Measurements from ENCODE around the gene SLC13A1. TPM values are rescaled to one million over a fixed set of nuclear protein-coding genes. Genes with fewer than 3 reads are reported as not detected.
"Not testable (repeated sequence)": the region's sequence is repeated elsewhere in the genome, so short reads cannot be mapped to it uniquely, and the experiment has no call there.

The SLC13A1 gene
- total and polyA plus RNA-seq, 8 donors: 0.18 TPM; not detected in 7

GRCh38 chr7:123096434-123096833 is 103.3 kb downstream of the SLC13A1 start:
- H3K27me3 ChIP-seq: no peaks in the 10 kb centered on the region
- H3K9me3 ChIP-seq: no peaks in the 10 kb centered on the region
- H3K4me1 ChIP-seq: no peaks in the 10 kb centered on the region
- WGBS, 5 donors: 72 to 86% (median 78%) methylated on average over 1 of the region's 1 CpG
- intact Hi-C loops (cut with DNase I; ENCODE audit: low total_unique reads): no loop called here
- TF ChIP-seq CTCF (IDR thresholded peaks at IDR 0.05) (no peak), POLR2A (IDR thresholded peaks at IDR 0.05) (no peak), POLR2AphosphoS5 (IDR thresholded peaks at IDR 0.05) (no peak)
- H3K4me3 ChIP-seq: no peak overlapping the region
- no peak overlapping the region for H3K27ac ChIP-seq
- H3K36me3 ChIP-seq: no peaks in the 10 kb centered on the region
- DNase-seq: no peak

- WGBS, 5 donors: 56 to 92% (median 87%) methylated on average over 2 of the region's 2 CpGs
- Histone ChIP-seq H3K36me3 (no peaks in the 10 kb centered on the region), H3K27ac (no peak overlapping the region)
These were observed 109.3 kb downstream of the SLC13A1 start for GRCh38 chr7:123090456-123090855.

GRCh38 chr7:123086910-123087309 is 112.9 kb downstream of the SLC13A1 start:
- intact Hi-C loops (cut with DNase I; ENCODE audit: low total_unique reads): not testable (repeated sequence)

More at GRCh38 chr7:123090456-123090855, 109.3 kb downstream of the SLC13A1 start:
- Histone ChIP-seq H3K9me3 (peaks cover 0 to 5% (median 0%) of the 10 kb centered on the region in 4 donors), H3K4me3 (no peak overlapping the region), H3K27me3 (no peaks in the 10 kb centered on the region), H3K4me1 (no peaks in the 10 kb centered on the region)
- TF ChIP-seq POLR2AphosphoS5 (IDR thresholded peaks at IDR 0.05): no peak
- no peak for TF ChIP-seq CTCF (IDR thresholded peaks at IDR 0.05)
- TF ChIP-seq EP300 (IDR thresholded peaks at IDR 0.05): no peak
- no peak for TF ChIP-seq POLR2A (IDR thresholded peaks at IDR 0.05)
- DNase-seq: no peak
- intact Hi-C loops (cut with DNase I; ENCODE audit: low total_unique reads): no loop called here

GRCh38 chr7:123084861-123085260 is 114.9 kb downstream of the SLC13A1 start:
- intact Hi-C loops (cut with DNase I; ENCODE audit: low total_unique reads); H3K4me1 ChIP-seq; H3K27me3 ChIP-seq; H3K36me3 ChIP-seq; DNase-seq; H3K4me3 ChIP-seq; H3K27ac ChIP-seq: not testable (repeated sequence)
- peaks cover 0 to 32% (median 10%) of the 10 kb centered on the region in 4 donors for H3K9me3 ChIP-seq
- WGBS, 5 donors: 82 to 91% (median 89%) methylated on average over 9 of the region's 9 CpGs

More at GRCh38 chr7:123086910-123087309, 112.9 kb downstream of the SLC13A1 start:
- H3K4me3 ChIP-seq, DNase-seq, H3K27me3 ChIP-seq, H3K36me3 ChIP-seq, H3K27ac ChIP-seq, H3K4me1 ChIP-seq: not testable (repeated sequence)
- peaks cover 0 to 25% (median 10%) of the 10 kb centered on the region in 4 donors for H3K9me3 ChIP-seq
- WGBS, 5 donors: 93 to 100% (median 100%) methylated on average over 1 of the region's 1 CpG

GRCh38 chr7:123079021-123079420 is 120.7 kb downstream of the SLC13A1 start:
- Histone ChIP-seq H3K27me3 (no peaks in the 10 kb centered on the region), H3K9me3 (peaks cover 0 to 14% (median 0%) of the 10 kb centered on the region in 4 donors), H3K4me3 (no peak overlapping the region), H3K36me3 (no peaks in the 10 kb centered on the region), H3K27ac (no peak overlapping the region), H3K4me1 (no peaks in the 10 kb centered on the region)
- TF ChIP-seq POLR2AphosphoS5 (IDR thresholded peaks at IDR 0.05) (no peak), CTCF (IDR thresholded peaks at IDR 0.05) (no peak), EP300 (IDR thresholded peaks at IDR 0.05) (no peak), POLR2A (IDR thresholded peaks at IDR 0.05) (no peak)
- WGBS, 5 donors: 87 to 100% (median 92%) methylated on average over 1 of the region's 1 CpG
- DNase-seq: no peak
- intact Hi-C loops (cut with DNase I; ENCODE audit: low total_unique reads): no loop called here
